Mammary microvascular endothelial cell (primary cell): ENCODE measurements around the gene PLSCR5. TPM values are rescaled to one million over a fixed set of nuclear protein-coding genes. Genes with fewer than 3 reads are reported as not detected.

Source experiments
- total RNA-seq: library from RNA; depleted of rRNA; stranded (reverse); fragments of >200 nt; gene quantifications from 2 replicates; pipeline ENCODE4 v1.2.3, GENCODE V29; 2015

Gene PLSCR5
- not detected in 2 replicates for total RNA-seq

GRCh38 chr3:146605106-146605505 is at the start of gene PLSCR5:
PLSCR5 (minus strand) TSS chr3:146605346; CDS start chr3:146605212, 134 bp downstream.

GRCh38 chr3:146544002-146544928 is 60.9 kb downstream of the PLSCR5 start, which contains the start of gene PLSCR1:
PLSCR1 (minus strand) TSS chr3:146544607; CDS start chr3:146536552, 8,055 bp downstream.

Other genes starting within 250 kb of the PLSCR5 start
- not detected in 2 replicates for gene PLSCR2, start 135.8 kb downstream of the PLSCR5 start, total RNA-seq
- 172 and 175 TPM in 2 replicates for gene PLSCR1, start 60.7 kb downstream of the PLSCR5 start, total RNA-seq